GM12891 (cell line): ENCODE data around the gene RBM48.

Experiments used
- POLR2A ChIP-seq: IDR thresholded peaks from 2 replicates; pipeline ENCODE4 v1.6.1; 2011; ENCODE audit warnings: low read depth, low read length, control low read depth
- POLR2AphosphoS5 ChIP-seq: IDR thresholded peaks from 2 replicates; pipeline ENCODE4 v1.6.1; 2011; ENCODE audit warnings: low read depth, low read length, control low read depth
- TAF1 ChIP-seq: IDR thresholded peaks from 2 replicates; pipeline ENCODE4 v1.6.1; 2011; ENCODE audit warnings: low read depth, low read length, control low read depth

DNA sequence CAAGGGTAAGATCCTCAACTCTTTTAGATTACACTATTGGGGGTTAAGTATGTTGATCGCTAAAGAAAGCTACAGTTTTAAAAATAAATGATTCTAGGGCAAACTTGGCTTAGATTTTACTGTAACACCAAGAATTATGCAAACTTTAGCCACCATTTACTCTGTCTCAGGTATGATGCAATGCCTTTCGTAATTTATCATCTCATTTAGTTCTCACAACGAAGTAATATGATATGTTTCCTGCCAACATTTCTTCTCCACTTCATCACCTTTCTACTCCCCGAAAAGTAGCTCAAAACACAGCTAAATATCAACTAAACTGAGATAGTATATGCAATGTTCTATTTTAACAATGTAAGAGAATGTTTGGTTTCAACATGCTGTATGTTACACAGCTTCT lies 40.5 kb downstream of the RBM48 start:
- TF ChIP-seq POLR2A: no peak
- no peak for TF ChIP-seq POLR2AphosphoS5
- no peak for TF ChIP-seq TAF1
